Renal pelvis (tissue), 4 donors: ENCODE measurements around the gene ACSBG1. TPM values are rescaled to one million over a fixed set of nuclear protein-coding genes. Genes with fewer than 3 reads are reported as not detected.
"Not testable (repeated sequence)": the region's sequence is repeated elsewhere in the genome, so short reads cannot be mapped to it uniquely, and the experiment has no call there.

Source experiments
- DNase-seq: peaks from one replicate; pipeline ENCODE4 v3.0.0-alpha.2; 2013
- polyA plus RNA-seq, 3 donors: library from polyadenylated mRNA; unstranded; fragments of 120-200 nt; gene quantifications; one replicate each; pipeline ENCODE4 v1.2.1, GENCODE V29; 2013; ENCODE audit not compliant: insufficient read length in 3 of 3

ACSBG1 gene
- polyA plus RNA-seq, 3 donors, result 0.54 to 2.1 (median 1.3) TPM

DNA sequence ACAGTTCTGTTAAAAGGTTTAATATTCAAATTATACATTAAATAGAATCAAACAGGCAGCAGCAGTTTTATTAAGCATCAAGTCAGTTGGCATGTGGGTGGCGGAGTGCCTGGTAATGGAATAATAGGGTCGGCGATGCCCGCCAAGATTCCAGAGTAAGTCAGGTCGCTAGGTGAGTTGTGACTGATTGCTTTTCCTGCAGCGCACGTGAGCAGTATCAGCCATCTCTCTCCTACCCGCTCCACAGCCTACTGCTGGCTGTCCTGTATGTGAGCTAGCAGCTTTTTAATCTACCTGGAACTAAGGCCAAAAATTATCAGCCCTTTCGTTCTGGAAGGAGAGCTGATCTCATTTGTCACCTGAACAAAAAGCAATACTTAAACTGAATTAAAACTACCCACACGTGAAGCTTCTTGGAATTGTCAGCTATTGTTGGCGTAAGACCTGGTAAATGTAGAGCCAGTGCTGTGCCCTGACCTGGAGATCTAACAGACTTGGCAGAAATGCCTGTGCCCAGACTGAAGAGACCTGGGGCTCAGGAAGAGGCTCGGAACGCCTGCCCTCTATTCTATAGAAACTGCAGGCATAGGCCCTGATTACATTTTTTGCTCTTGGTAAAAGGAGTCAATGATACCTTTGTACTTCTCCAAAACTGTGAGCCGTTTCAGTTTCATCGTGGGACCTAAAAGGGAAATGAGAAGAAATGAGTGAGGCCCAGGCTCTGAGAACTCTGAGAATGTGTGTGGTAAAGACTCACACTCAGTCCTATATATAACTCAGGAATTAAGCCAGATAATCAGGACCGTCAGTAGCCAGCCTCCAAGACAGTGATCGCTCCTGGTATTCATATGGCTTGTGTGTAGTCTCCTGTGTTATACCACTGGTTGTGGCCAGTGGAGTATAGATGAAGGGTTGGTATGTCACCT, 63.3 kb downstream of the ACSBG1 start:
- no peak for DNase-seq

GRCh38 chr15:78168608-78169007, 65.8 kb downstream of the ACSBG1 start:
- no peak for DNase-seq

DNA sequence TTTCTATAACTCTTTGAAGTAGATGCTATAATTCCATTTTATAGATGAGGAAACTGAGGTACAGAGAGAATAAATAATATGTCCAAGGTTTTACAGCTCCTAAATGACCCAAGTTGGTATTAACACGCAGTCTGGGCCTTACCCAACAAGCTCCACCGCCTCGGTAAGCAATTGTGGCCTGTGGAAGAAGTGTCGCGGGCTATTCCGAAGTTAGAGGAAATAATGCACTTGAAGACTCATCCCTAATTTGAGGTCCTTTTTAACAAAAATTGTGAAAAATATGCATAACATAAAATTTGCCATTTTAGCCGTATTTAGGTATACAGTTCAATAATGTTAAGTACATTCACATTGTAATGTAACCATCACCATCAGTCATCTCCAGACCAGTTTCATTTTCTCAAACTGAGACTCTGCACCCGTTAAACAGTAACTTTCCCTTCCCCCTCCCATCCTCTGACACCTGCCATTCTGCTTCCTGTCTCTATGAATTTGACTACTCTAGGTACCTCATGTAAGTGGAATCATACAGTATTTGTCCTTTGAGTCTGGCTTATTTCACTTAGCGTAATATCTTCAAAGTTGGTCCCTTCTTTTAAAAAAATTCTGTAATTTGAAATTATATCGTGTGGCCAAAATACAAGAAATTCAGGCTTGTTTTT, 67.0 kb downstream of the ACSBG1 start:
- DNase-seq, result no peak

DNA sequence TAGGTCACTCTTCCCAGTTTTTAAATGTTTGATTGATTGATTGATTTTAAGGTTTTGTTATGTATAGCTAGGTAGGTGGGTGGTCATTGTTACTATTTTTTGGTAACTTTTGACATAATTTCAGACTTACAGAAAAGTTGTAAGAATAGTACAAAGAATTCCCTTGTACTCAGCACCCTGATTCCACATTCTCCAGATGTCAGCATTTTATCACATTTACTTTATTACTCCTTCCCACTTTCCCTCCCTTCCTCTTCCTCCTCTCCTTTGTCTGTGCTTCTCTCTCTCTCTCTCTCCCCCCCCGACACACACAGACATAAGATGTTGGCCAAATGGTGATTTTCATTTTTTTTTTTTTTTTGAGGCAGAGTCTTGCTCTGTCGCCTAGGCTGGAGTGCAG, 70.4 kb downstream of the ACSBG1 start:
- no peak for DNase-seq

DNA sequence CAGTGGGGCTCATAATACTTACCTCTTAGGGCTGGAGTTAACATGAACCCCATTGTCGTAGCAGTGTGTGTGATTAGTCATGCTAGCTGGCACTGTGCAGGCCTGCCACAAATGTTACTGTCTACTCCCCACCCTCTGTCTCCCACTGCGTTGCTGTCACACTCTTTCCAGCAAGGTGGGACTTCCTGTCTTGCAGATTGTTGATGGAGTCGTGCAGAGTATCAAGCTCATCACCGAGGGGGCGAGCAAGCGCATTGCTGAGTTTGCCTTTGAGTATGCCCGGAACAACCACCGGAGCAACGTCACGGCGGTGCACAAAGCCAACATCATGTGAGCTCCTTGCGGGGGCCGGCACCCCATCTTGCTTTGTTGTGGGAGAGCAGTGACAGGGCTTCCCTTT, 72.3 kb downstream of the ACSBG1 start:
- no peak for DNase-seq

DNA sequence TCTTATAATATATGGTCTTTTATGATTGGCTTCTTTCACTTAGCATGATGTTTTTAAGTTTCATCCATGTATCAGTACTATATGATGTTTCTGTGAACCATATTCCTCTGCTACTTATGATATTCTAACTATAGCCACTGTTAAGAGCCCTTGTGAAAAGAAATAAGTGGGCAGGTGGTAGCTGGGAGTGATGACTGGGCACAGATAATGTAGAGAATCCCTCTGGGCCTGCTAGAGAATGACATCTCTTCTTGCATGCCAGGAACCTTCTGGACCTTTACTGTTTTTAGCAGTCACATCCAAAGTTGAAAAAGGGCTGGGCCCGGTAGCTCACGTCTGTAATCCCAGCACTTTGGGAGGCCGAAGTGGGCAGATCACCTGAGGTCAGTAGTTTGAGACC, 75.0 kb downstream of the ACSBG1 start:
- DNase-seq, result no peak

DNA sequence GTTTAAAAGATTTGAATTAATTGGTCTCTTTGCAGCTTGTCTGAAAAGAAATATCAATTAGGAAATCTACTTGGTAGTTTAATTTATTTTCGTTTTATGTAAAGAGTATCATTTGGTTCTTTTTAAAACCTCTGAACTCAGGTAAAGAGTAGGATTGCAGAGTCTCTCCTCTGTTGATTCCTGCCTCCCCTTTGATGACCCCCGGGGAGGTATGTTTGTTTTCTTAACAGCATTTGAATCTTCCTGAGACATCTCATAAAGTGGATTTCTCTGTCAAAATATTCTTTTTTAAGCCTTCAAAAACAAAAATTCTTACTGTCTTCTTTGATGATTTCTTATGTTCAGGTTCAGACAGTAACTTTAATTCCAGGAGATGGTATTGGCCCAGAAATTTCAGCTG, 77.2 kb downstream of the ACSBG1 start:
- no peak for DNase-seq

GRCh38 chr15:78156653-78157052, 77.7 kb downstream of the ACSBG1 start:
- DNase-seq, result no peak

- DNase-seq, result no peak
Measured at GRCh38 chr15:78155355-78155939, 78.9 kb downstream of the ACSBG1 start.

GRCh38 chr15:78154955-78155354, 79.4 kb downstream of the ACSBG1 start:
- DNase-seq, result no peak

DNA sequence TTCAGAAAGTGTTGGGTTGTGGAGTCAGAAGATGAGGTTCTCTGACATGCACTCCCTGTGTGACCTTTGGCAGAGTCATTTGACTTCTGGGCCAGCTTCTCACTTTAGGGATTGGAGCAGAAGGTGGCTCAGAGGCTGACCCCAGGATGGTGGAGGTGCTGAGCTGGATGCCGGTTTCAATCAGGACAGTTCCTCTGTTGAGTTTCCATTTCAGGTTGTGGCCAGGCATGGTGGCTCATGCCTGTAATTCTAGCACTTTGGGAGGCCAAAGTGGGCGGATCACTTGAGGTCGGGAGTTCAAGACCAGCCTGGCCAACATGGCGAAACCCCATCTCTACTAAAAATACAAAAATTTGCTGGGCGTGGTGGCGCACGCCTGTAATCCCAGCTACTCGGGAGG, 83.3 kb downstream of the ACSBG1 start:
- DNase-seq, result not testable (repeated sequence)

DNA sequence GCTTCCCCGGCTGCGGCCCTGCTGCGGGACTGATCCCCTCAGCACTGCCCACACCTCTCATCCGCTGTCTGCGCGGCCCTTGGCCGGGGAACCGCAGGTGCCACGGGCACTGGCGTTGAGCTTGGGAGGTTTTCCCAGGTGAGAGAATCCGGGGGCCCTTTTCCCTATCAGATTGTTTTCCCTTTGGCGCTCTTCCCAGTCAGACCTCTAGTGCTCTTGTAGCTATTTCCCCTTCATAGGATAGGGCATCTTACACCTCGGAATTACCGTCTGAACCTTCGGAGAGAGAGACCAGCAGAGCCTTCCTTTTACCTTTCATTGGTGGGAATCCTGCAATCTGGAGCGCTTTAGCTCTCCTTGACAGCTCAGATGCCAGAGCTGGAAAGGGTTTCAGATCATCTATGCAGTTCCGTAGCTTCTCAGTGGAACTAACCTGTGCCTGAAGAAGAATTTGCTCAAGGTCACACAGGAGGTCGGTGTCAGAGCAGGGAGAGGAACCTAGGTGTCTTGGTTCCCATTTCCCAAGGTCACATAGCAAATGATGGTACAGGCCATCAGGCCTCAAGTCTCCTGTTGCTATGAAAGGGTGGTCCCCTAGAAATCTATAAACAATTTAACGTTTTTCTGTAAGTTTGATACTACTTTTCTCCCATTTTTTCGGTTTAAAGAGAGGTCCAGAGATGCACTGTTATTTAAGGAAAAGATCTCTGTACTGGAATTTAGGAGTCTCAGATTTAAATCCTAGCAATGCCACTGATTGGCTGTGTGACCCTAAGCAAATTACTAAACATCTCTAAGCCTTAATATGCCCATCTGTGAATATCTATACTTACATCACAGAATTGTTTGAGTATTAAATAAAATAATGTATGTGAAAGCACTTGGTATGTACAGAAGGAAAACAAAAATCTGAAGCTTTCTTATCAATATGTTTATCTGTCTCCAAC, 84.3 kb downstream of the ACSBG1 start:
- peak; percentile 20 for DNase-seq

- DNase-seq, result peak; percentile 97
Measured at GRCh38 chr15:78149068-78149804, 85.1 kb downstream of the ACSBG1 start, which contains the start of gene IDH3A. Gene IDH3A (plus strand): TSS chr15:78149362. CDS start chr15:78149404, 42 bp downstream.

- no peak for DNase-seq
Measured at GRCh38 chr15:78148392-78149067, 85.8 kb downstream of the ACSBG1 start.

GRCh38 chr15:78147566-78147965, 86.8 kb downstream of the ACSBG1 start:
- DNase-seq, result no peak

DNA sequence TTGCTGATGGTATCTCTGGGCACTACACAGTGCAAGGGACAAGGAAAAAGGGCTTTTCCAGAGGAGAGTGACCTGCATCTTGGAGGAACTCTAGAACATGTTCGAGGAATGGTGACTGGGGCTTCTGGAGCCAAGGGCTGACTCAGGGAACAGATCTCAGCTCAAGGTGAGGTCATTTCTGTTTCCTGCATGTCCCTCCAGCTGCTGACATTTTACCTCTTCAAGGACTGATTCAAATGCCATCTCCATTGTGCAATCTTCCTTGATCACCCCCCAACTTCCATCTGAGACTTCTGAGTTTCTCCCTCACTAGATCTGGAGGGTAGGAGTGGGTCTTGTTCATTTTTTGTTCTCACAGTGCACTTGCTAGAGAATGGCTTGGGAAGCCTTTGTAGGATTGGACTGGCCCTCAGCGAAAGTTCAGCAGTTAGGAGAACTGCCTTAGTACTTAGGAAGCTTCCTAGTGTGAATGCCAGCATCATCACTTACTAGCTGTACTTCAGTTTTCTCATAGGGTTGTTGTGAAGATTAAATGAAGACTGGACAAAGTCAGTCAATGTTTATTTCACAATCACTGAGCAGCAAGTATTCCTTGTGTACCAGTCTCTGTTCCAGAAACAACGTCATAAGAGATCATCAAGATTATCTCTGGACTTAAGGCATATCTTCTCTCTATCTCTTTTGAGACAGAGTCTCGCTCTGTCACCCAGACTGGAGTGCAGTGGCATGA, 87.8 kb downstream of the ACSBG1 start:
- DNase-seq, result no peak

GRCh38 chr15:78142332-78142731, 92.0 kb downstream of the ACSBG1 start:
- DNase-seq, result no peak

DNA sequence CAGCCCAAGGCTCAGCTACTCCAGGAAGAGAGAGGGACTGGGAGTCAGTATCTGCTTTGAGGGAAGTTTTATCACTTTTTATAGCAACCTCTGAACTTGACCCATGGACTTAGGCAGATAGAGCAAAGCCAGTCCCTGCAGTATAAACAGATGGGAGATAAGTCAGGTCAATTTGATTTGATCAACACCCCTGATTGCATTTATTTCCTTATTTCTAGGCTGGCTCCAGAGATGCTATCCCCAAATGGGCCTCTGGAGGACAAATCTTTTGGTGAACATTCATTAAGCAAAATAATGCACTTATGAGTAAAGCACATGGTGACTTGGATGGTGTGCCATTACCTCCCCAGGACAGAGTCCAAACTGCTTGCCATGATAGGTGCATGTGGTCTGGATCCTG, 94.1 kb downstream of the ACSBG1 start:
- DNase-seq, result no peak

DNA sequence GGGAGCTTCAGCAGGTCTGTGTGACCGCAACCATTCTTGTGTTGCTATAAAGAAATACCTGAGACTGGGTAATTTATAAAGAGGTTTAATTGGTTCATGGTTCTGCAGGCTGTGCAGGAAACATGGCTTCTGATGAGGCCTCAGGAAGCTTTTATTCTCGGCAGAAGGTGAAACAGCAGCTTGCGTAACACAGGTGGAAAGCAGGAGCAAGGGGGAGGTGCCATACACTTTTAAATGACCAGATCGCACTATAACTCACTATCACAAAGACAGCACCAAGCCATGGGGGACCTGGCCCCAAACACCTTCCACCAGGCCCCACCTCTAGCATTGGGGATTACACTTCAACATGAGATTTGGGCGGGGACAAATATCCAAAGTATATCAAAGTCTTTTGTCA, 94.8 kb downstream of the ACSBG1 start:
- DNase-seq, result no peak

DNA sequence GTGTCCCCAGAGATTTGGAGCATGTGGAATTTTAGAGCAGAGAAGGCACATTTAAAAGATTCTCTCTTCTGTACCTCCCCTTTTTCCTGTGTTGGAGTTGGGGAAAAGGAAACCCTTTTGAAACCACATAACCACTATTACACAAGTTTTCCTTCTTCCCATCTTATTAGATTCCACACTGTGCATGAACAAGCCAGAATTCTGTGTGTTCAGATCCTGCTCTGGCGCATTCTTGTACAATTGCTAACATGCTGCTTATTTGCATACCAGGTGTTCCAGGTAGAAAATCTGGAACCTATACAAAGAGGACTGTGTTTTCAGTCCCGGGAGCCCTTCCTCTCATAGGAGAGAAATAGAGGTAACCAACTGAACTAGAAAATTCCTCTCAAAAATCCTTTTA, 100.6 kb downstream of the ACSBG1 start:
- DNase-seq, result peak; percentile 14
